ENCODE data around the gene KRTAP4-8.
"Not testable (repeated sequence)": the region's sequence is repeated elsewhere in the genome, so short reads cannot be mapped to it uniquely, and the experiment has no call there.

KRTAP4-8 gene

DNA sequence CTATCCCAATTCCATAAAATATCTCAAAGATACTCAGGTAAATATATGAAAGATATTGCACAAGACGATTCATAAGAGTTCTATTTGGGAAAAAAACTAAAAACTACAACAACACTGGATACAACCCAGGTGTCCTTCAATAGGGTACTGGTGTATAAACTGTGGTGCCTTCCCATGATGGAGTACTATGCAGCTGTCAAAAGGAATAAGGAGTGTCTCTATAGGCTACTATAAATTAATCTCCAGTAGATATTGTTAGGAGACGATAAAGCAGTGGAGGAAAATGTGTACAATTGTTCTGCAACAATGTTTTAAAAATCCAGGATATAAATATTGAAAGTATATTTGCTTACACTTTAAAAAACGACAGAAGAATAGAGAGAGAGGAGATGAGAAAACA is 28.5 kb upstream of the KRTAP4-8 start:
- no peaks in the 10 kb centered on the region; the same call in 1 of the 2 replicates for H3F3A ChIP-seq (ENCODE audit: low read depth)
- peak overlapping the region; percentile 56 for H3K4me2 ChIP-seq (ENCODE audit: low read depth, low read length, poor library complexity, severe bottlenecking)
- H3K9me2 ChIP-seq (replicated peaks; ENCODE audit: low read depth, low read length) = no peaks in the 10 kb centered on the region
- H3K79me2 ChIP-seq (ENCODE audit: insufficient read depth, low read length) = no peaks in the 10 kb centered on the region
- no peak for TF ChIP-seq EZH2phosphoT487 (IDR thresholded peaks at IDR 0.05; ENCODE audit: borderline replicate concordance)
- no peak for TF ChIP-seq CTCF (conservative IDR thresholded peaks at IDR 0.05; ENCODE audit: low read length)
- peaks cover 34% of the 10 kb centered on the region for H3K4me1 ChIP-seq (ENCODE audit: insufficient read depth, low read length, poor library complexity, severe bottlenecking)
- H3K36me3 ChIP-seq (ENCODE audit: insufficient read depth, low read length) = no peaks in the 10 kb centered on the region
- H3K27me3 ChIP-seq (ENCODE audit: insufficient read depth, low read length, poor library complexity, severe bottlenecking) = no peaks in the 10 kb centered on the region
- no peak overlapping the region for H3K9ac ChIP-seq (ENCODE audit: low read depth, low read length, poor library complexity, severe bottlenecking)
- no peaks in the 10 kb centered on the region for H3K9me3 ChIP-seq (ENCODE audit: insufficient read depth, low read depth, low read length)
- no peaks in the 10 kb centered on the region for H4K20me1 ChIP-seq (ENCODE audit: insufficient read depth, low read length, poor library complexity, severe bottlenecking)
- no peak overlapping the region for H2AFZ ChIP-seq (ENCODE audit: low read length)
- H3K4me3 ChIP-seq (ENCODE audit: low read length, poor library complexity, severe bottlenecking) = no peak overlapping the region

GRCh38 chr17:41125064-41125463 is 27.1 kb upstream of the KRTAP4-8 start:
- TF ChIP-seq EZH2phosphoT487 (IDR thresholded peaks at IDR 0.05; ENCODE audit: borderline replicate concordance) (no peak), CTCF (conservative IDR thresholded peaks at IDR 0.05; ENCODE audit: low read length) (no peak)
- no peaks in the 10 kb centered on the region for H3K27me3 ChIP-seq (ENCODE audit: insufficient read depth, low read length, poor library complexity, severe bottlenecking)
- no peak overlapping the region for H3K4me3 ChIP-seq (ENCODE audit: low read length, poor library complexity, severe bottlenecking)
- no peaks in the 10 kb centered on the region for H3K36me3 ChIP-seq (ENCODE audit: insufficient read depth, low read length)
- peaks cover 44% of the 10 kb centered on the region for H3K4me1 ChIP-seq (ENCODE audit: insufficient read depth, low read length, poor library complexity, severe bottlenecking)
- no peak overlapping the region for H2AFZ ChIP-seq (ENCODE audit: low read length)
- no peaks in the 10 kb centered on the region for H3K79me2 ChIP-seq (ENCODE audit: insufficient read depth, low read length)
- H3K4me2 ChIP-seq (ENCODE audit: low read depth, low read length, poor library complexity, severe bottlenecking) = no peak overlapping the region
- H3K9ac ChIP-seq (ENCODE audit: low read depth, low read length, poor library complexity, severe bottlenecking) = no peak overlapping the region
- no peaks in the 10 kb centered on the region for H3K9me3 ChIP-seq (ENCODE audit: insufficient read depth, low read depth, low read length)
- H4K20me1 ChIP-seq (ENCODE audit: insufficient read depth, low read length, poor library complexity, severe bottlenecking) = no peaks in the 10 kb centered on the region
- peaks cover 5% of the 10 kb centered on the region; the same call in 1 of the 2 replicates for H3F3A ChIP-seq (ENCODE audit: low read depth)
- H3K9me2 ChIP-seq (replicated peaks; ENCODE audit: low read depth, low read length) = no peaks in the 10 kb centered on the region

DNA sequence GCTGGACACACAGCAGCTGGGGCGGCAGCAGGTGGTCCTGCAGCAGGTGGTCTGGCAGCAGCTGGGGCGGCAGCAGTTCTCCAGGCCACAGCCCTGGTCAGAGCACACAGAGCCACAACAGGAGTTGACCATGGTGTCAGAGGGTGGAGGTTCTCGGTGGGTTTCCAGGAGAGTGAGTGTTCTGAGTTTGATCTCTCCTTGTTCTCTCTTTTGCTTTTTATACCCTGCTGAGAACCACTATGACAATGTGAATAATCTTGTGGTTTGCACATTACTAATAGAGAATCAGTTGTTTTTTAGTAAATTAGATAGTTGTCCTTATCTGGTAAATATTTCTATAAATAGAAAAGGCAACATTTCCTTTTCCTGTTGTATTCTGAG is 26.0 kb upstream of the KRTAP4-8 start, which contains the start of gene KRTAP4-12:
KRTAP4-12 (minus strand) TSS at position 192 of the 381 bp plus-strand sequence; CDS start at position 132, 60 bp downstream.
- H3K9ac ChIP-seq (ENCODE audit: low read depth, low read length, poor library complexity, severe bottlenecking); H4K20me1 ChIP-seq (ENCODE audit: insufficient read depth, low read length, poor library complexity, severe bottlenecking); H3K4me2 ChIP-seq (ENCODE audit: low read depth, low read length, poor library complexity, severe bottlenecking); H3F3A ChIP-seq (ENCODE audit: low read depth); H2AFZ ChIP-seq (ENCODE audit: low read length); H3K4me3 ChIP-seq (ENCODE audit: low read length, poor library complexity, severe bottlenecking); H3K79me2 ChIP-seq (ENCODE audit: insufficient read depth, low read length); H3K27me3 ChIP-seq (ENCODE audit: insufficient read depth, low read length, poor library complexity, severe bottlenecking); H3K9me2 ChIP-seq (replicated peaks; ENCODE audit: low read depth, low read length); H3K9me3 ChIP-seq (ENCODE audit: insufficient read depth, low read depth, low read length); H3K36me3 ChIP-seq (ENCODE audit: insufficient read depth, low read length): not testable (repeated sequence)
- peaks cover 54% of the 10 kb centered on the region for H3K4me1 ChIP-seq (ENCODE audit: insufficient read depth, low read length, poor library complexity, severe bottlenecking)

GRCh38 chr17:41123292-41123990 is 25.5 kb upstream of the KRTAP4-8 start:
- H2AFZ ChIP-seq (ENCODE audit: low read length); H3K9me3 ChIP-seq (ENCODE audit: insufficient read depth, low read depth, low read length); H3K79me2 ChIP-seq (ENCODE audit: insufficient read depth, low read length); H3K9me2 ChIP-seq (replicated peaks; ENCODE audit: low read depth, low read length); H3K36me3 ChIP-seq (ENCODE audit: insufficient read depth, low read length); H3K9ac ChIP-seq (ENCODE audit: low read depth, low read length, poor library complexity, severe bottlenecking); H3K4me2 ChIP-seq (ENCODE audit: low read depth, low read length, poor library complexity, severe bottlenecking); H3K27me3 ChIP-seq (ENCODE audit: insufficient read depth, low read length, poor library complexity, severe bottlenecking); H4K20me1 ChIP-seq (ENCODE audit: insufficient read depth, low read length, poor library complexity, severe bottlenecking); H3K4me3 ChIP-seq (ENCODE audit: low read length, poor library complexity, severe bottlenecking); H3F3A ChIP-seq (ENCODE audit: low read depth): not testable (repeated sequence)
- peaks cover 60% of the 10 kb centered on the region for H3K4me1 ChIP-seq (ENCODE audit: insufficient read depth, low read length, poor library complexity, severe bottlenecking)
